HepG2 (cell line): Measurements from ENCODE around the gene TBX6. TPM values are rescaled to one million over a fixed set of nuclear protein-coding genes. Genes with fewer than 3 reads are reported as not detected.

Experiments used
- AGO2 ChIP-seq: fragments of 200-400 bp; formaldehyde crosslinking; optimal IDR thresholded peaks from 2 replicates; pipeline ENCODE3; 2017; ENCODE audit warnings: mild to moderate bottlenecking, low read depth, low read length, moderate library complexity
- ATRX ChIP-seq: sonication (generic); formaldehyde crosslinking; IDR thresholded peaks from 2 replicates; pipeline ENCODE4 v1.4.0; 2020; ENCODE audit warnings: missing genetic modification reagents, borderline replicate concordance
- BHLHE40 ChIP-seq: IDR thresholded peaks from 2 replicates; pipeline ENCODE4 v1.6.1; 2011; ENCODE audit warnings: low read length, improper control_type of control experiment
- CBX5 ChIP-seq: sonication (generic); formaldehyde crosslinking; IDR thresholded peaks from 2 replicates; pipeline ENCODE4 v1.4.0; 2020; ENCODE audit warnings: missing genetic modification reagents, borderline replicate concordance
- E2F5 ChIP-seq: sonication (generic); formaldehyde crosslinking; conservative IDR thresholded peaks from 2 replicates; pipeline ENCODE4 v1.4.0; 2020; ENCODE audit warnings: missing genetic modification reagents
- GABPB1 ChIP-seq: IDR thresholded peaks from 2 replicates; pipeline ENCODE4 v1.6.1; 2016; ENCODE audit warnings: mild to moderate bottlenecking, missing genetic modification reagents, moderate library complexity, missing compliant biosample characterization
- GRHL1 ChIP-seq: sonication (generic); formaldehyde crosslinking; conservative IDR thresholded peaks from 2 replicates; pipeline ENCODE4 v1.8.0; 2022; ENCODE audit warnings: missing genetic modification reagents
- HNRNPK ChIP-seq: fragments of 200-400 bp; formaldehyde crosslinking; IDR thresholded peaks from 2 replicates; pipeline ENCODE4 v1.6.1; 2018; ENCODE audit warnings: low read length, low read depth, moderate library complexity, mild to moderate bottlenecking; ENCODE audit not compliant: poor library complexity, severe bottlenecking
- KDM6A ChIP-seq: IDR thresholded peaks from 2 replicates; pipeline ENCODE4 v1.6.1; 2016; ENCODE audit warnings: low read depth
- MATR3 ChIP-seq: sonication (generic); formaldehyde crosslinking; IDR thresholded peaks from 2 replicates; pipeline ENCODE4 v1.4.0; 2020; ENCODE audit warnings: missing genetic modification reagents
- MED1 ChIP-seq: sonication (generic); formaldehyde crosslinking; IDR thresholded peaks from 2 replicates; pipeline ENCODE4 v1.4.0; 2020; ENCODE audit warnings: missing genetic modification reagents
- MEF2D ChIP-seq: sonication (generic); formaldehyde crosslinking; IDR thresholded peaks from 2 replicates; pipeline ENCODE4 v1.5.1; 2020; ENCODE audit warnings: mild to moderate bottlenecking, missing genetic modification reagents
- NFYB ChIP-seq: sonication (generic); formaldehyde crosslinking; IDR thresholded peaks from 2 replicates; pipeline ENCODE4 v1.4.0; 2020; ENCODE audit warnings: missing genetic modification reagents
- NR1H2 ChIP-seq: sonication (generic); formaldehyde crosslinking; IDR thresholded peaks from 2 replicates; pipeline ENCODE4 v1.8.1; 2022; ENCODE audit warnings: low read depth, missing genetic modification reagents, borderline replicate concordance
- NRL ChIP-seq: sonication (generic); formaldehyde crosslinking; IDR thresholded peaks from 2 replicates; pipeline ENCODE4 v1.5.0; 2020; ENCODE audit warnings: missing genetic modification reagents, mild to moderate bottlenecking, moderate library complexity, borderline replicate concordance
- PAWR ChIP-seq: sonication (generic); formaldehyde crosslinking; IDR thresholded peaks from 2 replicates; pipeline ENCODE4 v1.4.0; 2020; ENCODE audit warnings: missing genetic modification reagents, mild to moderate bottlenecking, borderline replicate concordance
- RORA ChIP-seq: sonication (generic); formaldehyde crosslinking; IDR thresholded peaks from 2 replicates; pipeline ENCODE4 v1.5.0; 2020; ENCODE audit warnings: mild to moderate bottlenecking, missing genetic modification reagents, moderate library complexity
- TRIM24 ChIP-seq: sonication (generic); formaldehyde crosslinking; IDR thresholded peaks from 2 replicates; pipeline ENCODE4 v1.8.0; 2022; ENCODE audit warnings: mild to moderate bottlenecking, missing genetic modification reagents
- ZBTB2 ChIP-seq: sonication (generic); formaldehyde crosslinking; IDR thresholded peaks from 2 replicates; pipeline ENCODE4 v1.8.0; 2022; ENCODE audit warnings: low read depth, missing genetic modification reagents
- ZFX ChIP-seq: sonication (generic); formaldehyde crosslinking; IDR thresholded peaks from 2 replicates; pipeline ENCODE4 v1.4.0; 2020; ENCODE audit warnings: mild to moderate bottlenecking, low read depth, missing genetic modification reagents, moderate library complexity
- ZKSCAN5 ChIP-seq: sonication (generic); formaldehyde crosslinking; IDR thresholded peaks from 2 replicates; pipeline ENCODE4 v1.5.1; 2020; ENCODE audit warnings: mild to moderate bottlenecking, missing genetic modification reagents
- ZNF263 ChIP-seq: sonication (generic); formaldehyde crosslinking; IDR thresholded peaks from 2 replicates; pipeline ENCODE4 v1.4.0; 2020; ENCODE audit warnings: missing genetic modification reagents
- ZNF30 ChIP-seq: sonication (generic); formaldehyde crosslinking; IDR thresholded peaks from 2 replicates; pipeline ENCODE4 v1.5.0; 2020; ENCODE audit warnings: mild to moderate bottlenecking, missing genetic modification reagents
- ZNF460 ChIP-seq: sonication (generic); formaldehyde crosslinking; IDR thresholded peaks from 2 replicates; pipeline ENCODE4 v1.5.1; 2020; ENCODE audit warnings: missing genetic modification reagents, mild to moderate bottlenecking, borderline replicate concordance
- ZNF564 ChIP-seq: sonication (generic); formaldehyde crosslinking; IDR thresholded peaks from 2 replicates; pipeline ENCODE4 v1.8.1; 2023; ENCODE audit warnings: mild to moderate bottlenecking, missing genetic modification reagents
- ZNF737 ChIP-seq: sonication (generic); formaldehyde crosslinking; IDR thresholded peaks from 2 replicates; pipeline ENCODE4 v1.5.0; 2020; ENCODE audit warnings: missing genetic modification reagents, mild to moderate bottlenecking, borderline replicate concordance
- polyA plus RNA-seq, 8 experiments: library from polyadenylated mRNA; depleted of rRNA in 3 of 8; stranded (reverse) in 7 of 8; unstranded in 1 of 8; fragments of >200 nt; fragmentation: Illumina TruSeq in 4 of 8; extraction: Trizol in 4 of 8; gene quantifications; 2 replicates each; pipeline versions ENCODE4 v1.2.1 to v1.2.3, GENCODE V29; 2011 to 2016; ENCODE audit warnings: low read depth in 4 of 8, missing spikeins in 1 of 8, mixed read lengths in 1 of 8; ENCODE audit not compliant: insufficient read depth in 1 of 8
- total RNA-seq, 5 experiments: library from RNA; depleted of rRNA; stranded (reverse); fragments of >200 nt; fragmentation: Illumina TruSeq; extraction: Trizol; gene quantifications; 2 replicates each; pipeline ENCODE4 v1.2.3, GENCODE V29; 2016; ENCODE audit warnings: low read depth in 1 of 5

The TBX6 gene
- total and polyA plus RNA-seq, 2 of the 13 experiments (the other 11 are each of a cell fraction or from before 2014, with no cell fraction given): 0.24 to 0.42 TPM

GRCh38 chr16:30075503-30076275 is 16.0 kb downstream of the TBX6 start, which contains the start of gene PPP4C (continued):
- TF ChIP-seq PAWR (CRISPR knock-in tag): no peak
- peak; percentile 62 for TF ChIP-seq HNRNPK
- TF ChIP-seq ZNF737 (CRISPR knock-in tag): no peak
- TF ChIP-seq GRHL1 (CRISPR knock-in tag): no peak
- TF ChIP-seq NRL (CRISPR knock-in tag): peak; percentile 28; the same call in 1 of the 2 replicates
- no peak; the same call in 1 of the 2 replicates for TF ChIP-seq MEF2D (CRISPR knock-in tag)
- TF ChIP-seq NR1H2 (CRISPR knock-in tag): no peak
- TF ChIP-seq ZFX (CRISPR knock-in tag): no peak; the same call in none of the 2 replicates
- peak; percentile 24; the same call in 1 of the 2 replicates for TF ChIP-seq CBX5 (CRISPR knock-in tag)
- no peak for TF ChIP-seq ZNF263 (CRISPR knock-in tag)
- no peak for TF ChIP-seq RORA (CRISPR knock-in tag)
- no peak for TF ChIP-seq TRIM24 (CRISPR knock-in tag)
- peak; percentile 98 for TF ChIP-seq GABPB1 (CRISPR knock-in tag)
- TF ChIP-seq NFYB (CRISPR knock-in tag): 0 out of 2 replicates have a peak, but pooled peaks have one; percentile 20
- peak; percentile 63 for TF ChIP-seq MED1 (CRISPR knock-in tag)
- no peak; the same call in 1 of the 2 replicates for TF ChIP-seq E2F5 (CRISPR knock-in tag)
- TF ChIP-seq KDM6A (CRISPR knock-in tag): no peak
- peak; percentile 50; the same call in 1 of the 2 replicates for TF ChIP-seq ZBTB2 (CRISPR knock-in tag)
- no peak; the same call in none of the 2 replicates for TF ChIP-seq ZNF460 (CRISPR knock-in tag)
- no peak for TF ChIP-seq ZKSCAN5 (CRISPR knock-in tag)
- TF ChIP-seq ZNF30 (CRISPR knock-in tag): no peak
- no peak for TF ChIP-seq BHLHE40
- no peak for TF ChIP-seq ZNF564 (CRISPR knock-in tag)
- peak; percentile 87 for TF ChIP-seq AGO2
- TF ChIP-seq MATR3: no peak
- TF ChIP-seq ATRX (CRISPR knock-in tag): no peak
